GM20431 (cell line): ENCODE measurements around the gene ATXN10.
"Not testable (repeated sequence)": the region's sequence is repeated elsewhere in the genome, so short reads cannot be mapped to it uniquely, and the experiment has no call there.

Experiments
- in situ Hi-C: fragments of 300-500 bp; cut with MseI, MboI; formaldehyde crosslinking; loops from one replicate; pipeline ENCODE4 v1.15.0; 2020; ENCODE audit warnings: low sequenced_read_pairs; ENCODE audit not compliant: unreplicated experiment

ATXN10 gene

GRCh38 chr22:45702981-45703380, 31.3 kb downstream of the ATXN10 start:
- in situ Hi-C loops = no loop called here

DNA sequence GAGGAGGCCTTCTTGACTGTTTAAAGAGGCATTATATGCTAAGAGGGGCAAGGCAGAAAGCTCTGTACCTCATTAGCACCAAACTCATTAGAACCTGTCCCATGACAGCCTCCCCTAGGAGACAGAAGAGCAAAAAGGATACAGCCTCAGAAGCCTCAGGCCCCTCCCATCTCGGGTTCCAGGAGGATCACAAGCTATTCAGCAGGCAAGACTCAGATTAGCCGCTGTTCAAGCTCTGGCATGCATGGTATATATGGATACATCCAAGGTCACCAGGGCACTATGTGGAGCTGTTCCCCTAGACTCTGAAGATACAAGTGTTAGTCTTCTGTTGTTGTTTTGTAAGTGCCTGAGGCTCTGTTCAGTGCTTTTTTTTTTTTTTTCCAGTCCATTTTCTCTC, 32.1 kb downstream of the ATXN10 start:
- in situ Hi-C loops = no loop called here

DNA sequence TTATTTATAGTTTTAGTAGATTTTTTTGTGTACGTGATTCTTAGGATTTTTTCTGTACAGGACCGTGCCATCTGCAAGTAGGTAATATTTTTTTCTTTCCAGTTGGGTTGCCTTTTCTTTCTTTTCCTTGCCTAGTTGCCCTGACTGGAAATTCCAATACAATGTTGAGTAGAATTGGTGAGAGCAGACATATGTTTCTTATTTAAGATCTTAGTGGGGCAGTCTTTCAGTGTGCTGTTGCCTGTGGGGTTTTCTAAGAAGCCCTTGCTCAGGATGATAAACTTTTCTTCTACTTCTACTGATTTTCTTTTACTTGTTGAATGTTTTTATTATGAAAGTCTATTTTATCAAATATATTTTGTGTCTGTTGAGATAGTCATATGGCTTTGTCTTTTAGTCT, 33.0 kb downstream of the ATXN10 start:
- in situ Hi-C loops = no loop called here

GRCh38 chr22:45707605-45708004, 36.0 kb downstream of the ATXN10 start:
- in situ Hi-C loops = no loop called here

DNA sequence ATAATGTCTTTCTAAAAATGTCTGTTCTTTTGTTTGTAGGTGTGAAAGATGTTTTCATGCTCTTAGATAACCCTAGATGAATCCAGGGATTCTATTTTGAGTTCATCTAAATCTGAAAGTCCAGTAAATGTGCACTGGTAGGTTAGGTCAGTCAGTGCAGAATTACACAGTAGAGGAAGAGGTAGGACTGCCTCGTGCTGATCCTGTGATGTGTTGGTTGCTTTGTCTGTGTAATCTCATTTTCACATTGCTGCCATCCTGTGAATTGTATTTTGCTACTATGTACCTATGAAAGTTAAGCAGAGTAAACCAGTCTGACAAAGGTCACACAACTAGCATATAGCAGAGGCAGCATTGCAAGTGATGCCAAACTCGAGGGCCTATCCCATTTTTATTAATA, 36.5 kb downstream of the ATXN10 start:
- in situ Hi-C loops = no loop called here

- in situ Hi-C loops = no loop called here
Measured at GRCh38 chr22:45709060-45709739, 37.6 kb downstream of the ATXN10 start.

DNA sequence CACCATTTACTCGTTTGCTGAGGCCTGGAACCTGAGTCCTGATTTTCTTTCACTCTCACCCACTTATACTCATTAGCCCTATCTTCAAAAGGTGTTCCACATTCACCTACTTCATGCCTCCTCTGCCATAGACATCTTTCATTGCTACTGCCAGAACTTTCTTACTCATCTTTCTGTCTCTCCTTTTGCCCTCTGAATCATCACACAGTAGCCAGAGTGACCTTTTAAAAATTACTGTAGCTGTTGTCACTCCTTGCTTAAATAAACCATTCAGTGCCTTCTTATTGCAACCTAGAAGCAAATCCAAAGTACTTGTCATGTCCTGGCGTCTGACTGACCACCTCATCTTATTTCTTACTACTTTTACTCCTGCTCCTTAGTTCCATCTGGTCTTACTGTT, 38.2 kb downstream of the ATXN10 start:
- in situ Hi-C loops = no loop called here

GRCh38 chr22:45710469-45710868, 38.8 kb downstream of the ATXN10 start:
- in situ Hi-C loops = no loop called here

- in situ Hi-C loops = not testable (repeated sequence)
Measured at GRCh38 chr22:45714390-45714789, 42.8 kb downstream of the ATXN10 start.

GRCh38 chr22:45717789-45718188, 46.2 kb downstream of the ATXN10 start:
- in situ Hi-C loops = no loop called here

DNA sequence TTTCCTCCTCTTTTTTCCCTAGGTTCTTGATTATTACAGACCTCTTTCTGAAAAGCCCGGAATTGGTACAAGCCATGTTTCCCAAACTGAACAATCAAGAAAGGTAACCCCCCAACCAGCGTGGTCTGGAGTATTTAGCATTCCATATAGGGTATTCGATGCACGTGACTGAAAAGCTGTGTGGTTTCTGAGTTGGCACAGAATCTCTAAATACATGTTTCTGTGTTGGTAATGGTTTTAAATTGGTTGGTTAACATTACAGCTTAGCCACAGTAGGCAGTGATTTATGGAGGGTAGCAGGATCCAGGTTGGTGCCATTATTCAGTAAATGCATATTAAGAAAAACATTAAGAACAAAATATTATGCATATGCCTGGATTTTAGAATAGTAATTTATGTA, 46.8 kb downstream of the ATXN10 start:
- in situ Hi-C loops = no loop called here

DNA sequence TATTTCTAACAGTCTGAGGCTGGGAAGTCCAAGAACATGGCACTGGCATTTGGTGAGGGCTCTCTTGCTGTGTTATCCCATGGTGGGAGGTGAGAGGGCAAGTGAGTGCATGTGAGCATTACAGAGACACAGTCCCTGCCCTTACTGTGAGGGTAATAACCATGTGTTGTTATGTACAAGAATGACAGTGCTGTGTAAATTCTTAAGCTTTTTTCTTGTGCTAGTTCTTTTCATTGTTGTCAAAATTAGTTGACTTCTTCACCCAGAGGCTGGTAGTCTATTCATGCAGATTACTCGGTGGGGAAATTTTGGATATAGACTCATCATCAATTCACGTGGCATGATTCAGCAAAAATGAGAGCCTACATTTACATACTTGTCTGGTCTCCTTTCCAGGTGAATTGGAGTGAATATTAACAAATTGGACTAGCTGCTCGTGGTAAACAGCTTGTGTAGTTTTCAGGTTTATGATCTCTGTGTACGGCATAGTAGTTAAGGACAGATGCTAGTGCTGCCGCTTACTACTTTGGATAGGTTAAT, 49.3 kb downstream of the ATXN10 start:
- in situ Hi-C loops = no loop called here

GRCh38 chr22:45722006-45722405, 50.4 kb downstream of the ATXN10 start:
- in situ Hi-C loops = no loop called here

GRCh38 chr22:45726081-45726480, 54.4 kb downstream of the ATXN10 start:
- in situ Hi-C loops = no loop called here

- in situ Hi-C loops = no loop called here
Measured at GRCh38 chr22:45731041-45731797, 59.6 kb downstream of the ATXN10 start.

GRCh38 chr22:45731798-45732495, 60.3 kb downstream of the ATXN10 start:
- in situ Hi-C loops = no loop called here

DNA sequence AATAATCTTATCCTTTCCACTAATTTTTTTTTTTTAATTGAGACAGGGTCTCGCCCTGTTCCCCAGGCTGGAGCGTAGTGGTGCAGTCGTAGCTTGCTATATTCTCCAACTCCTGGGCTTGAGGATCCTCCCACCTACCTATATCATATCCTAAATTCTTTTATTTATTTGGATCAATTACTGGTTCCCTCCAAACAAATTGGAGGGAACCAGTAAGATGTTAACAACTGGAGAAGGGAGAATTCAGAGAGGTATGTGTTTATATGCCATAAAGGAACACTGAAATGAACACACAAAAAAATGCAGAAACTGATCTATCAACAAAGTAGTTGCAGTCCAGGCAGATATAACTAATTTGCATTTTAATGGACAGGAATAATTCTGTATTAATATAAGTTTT, 63.6 kb downstream of the ATXN10 start:
- in situ Hi-C loops = no loop called here

DNA sequence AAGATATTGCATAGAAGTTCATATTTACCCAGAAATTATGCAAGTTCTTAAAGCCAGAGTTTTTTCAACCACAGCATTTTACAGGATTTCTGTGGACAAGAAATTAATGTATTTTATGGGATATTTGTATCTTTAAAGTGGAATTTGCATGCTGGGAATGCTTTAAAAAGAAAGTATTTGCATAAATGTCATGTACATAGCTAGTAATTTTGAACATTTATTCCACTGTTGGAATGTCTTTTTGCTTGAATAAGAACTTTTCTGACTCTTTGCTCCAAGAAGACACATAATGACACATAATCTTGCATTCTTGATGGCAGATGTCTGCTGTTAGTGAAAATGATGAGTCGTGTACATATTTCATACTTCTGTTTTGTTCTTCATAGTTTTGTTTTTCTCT, 66.6 kb downstream of the ATXN10 start:
- in situ Hi-C loops = no loop called here

- in situ Hi-C loops = no loop called here
Measured at GRCh38 chr22:45740236-45740635, 68.6 kb downstream of the ATXN10 start.

GRCh38 chr22:45742866-45743450, 71.3 kb downstream of the ATXN10 start:
- in situ Hi-C loops = no loop called here

- in situ Hi-C loops = no loop called here
Measured at GRCh38 chr22:45743687-45744086, 72.1 kb downstream of the ATXN10 start.
